K562 (cell line): ENCODE measurements around the gene TSHZ1. TPM values are rescaled to one million over a fixed set of nuclear protein-coding genes. Genes with fewer than 3 reads are reported as not detected.

Experiments
- HCFC1 ChIP-seq: IDR thresholded peaks from 2 replicates; pipeline ENCODE4 v1.6.1; 2012; ENCODE audit warnings: low read depth, low read length, improper control_type of control experiment
- L3MBTL2 ChIP-seq: fragments of 450-650 bp; IDR thresholded peaks from 2 replicates; pipeline ENCODE4 v1.6.1; 2016; ENCODE audit warnings: mild to moderate bottlenecking, moderate library complexity
- NFIC ChIP-seq: fragments of 450-650 bp; IDR thresholded peaks from 2 replicates; pipeline ENCODE4 v1.6.1; 2017; ENCODE audit warnings: mild to moderate bottlenecking, inconsistent platforms
- POLR2AphosphoS5 ChIP-seq: IDR thresholded peaks from 2 replicates; pipeline ENCODE4 v1.6.1; 2011; ENCODE audit warnings: mild to moderate bottlenecking, low read depth, low read length, moderate library complexity; ENCODE audit not compliant: control insufficient read depth, insufficient read depth
- RUNX1 ChIP-seq: sonication (generic); IDR thresholded peaks from 2 replicates; pipeline ENCODE4 v1.6.1; 2016; ENCODE audit warnings: antibody characterized with exemption, low read depth
- SUPT5H ChIP-seq: fragments of 450-650 bp; IDR thresholded peaks from 2 replicates; pipeline ENCODE4 v1.6.1; 2016
- THRAP3 ChIP-seq: fragments of 450-650 bp; IDR thresholded peaks from 2 replicates; pipeline ENCODE4 v1.6.1; 2016; ENCODE audit warnings: mild to moderate bottlenecking, inconsistent platforms, borderline replicate concordance
- ZNF830 ChIP-seq: fragments of 250-450 bp; sonication (Bioruptor Pico); IDR thresholded peaks from 2 replicates; pipeline ENCODE4 v1.5.0; 2021; ENCODE audit warnings: mild to moderate bottlenecking
- polyA plus RNA-seq, 8 experiments: library from polyadenylated mRNA; depleted of rRNA in 4 of 8; stranded (reverse) in 5 of 8; unstranded in 3 of 8; fragments of >200 nt; fragmentation: Nextera tagmentation in 2 of 8; fragmentation: Illumina TruSeq in 1 of 8; extraction: Ambion mirVana in 2 of 8; extraction: Trizol in 1 of 8; gene quantifications; 2 replicates each; pipeline versions ENCODE4 v1.2.1 to v1.2.3, GENCODE V29; 2011 to 2014; ENCODE audit warnings: inconsistent platforms in 1 of 8, missing spikeins in 1 of 8
- total RNA-seq, 7 experiments: library from RNA; depleted of rRNA in 6 of 7; stranded (reverse); fragments of >200 nt in 6 of 7; fragmentation: Illumina TruSeq in 2 of 7; extraction: Trizol in 2 of 7; gene quantifications; 2 replicates each; pipeline versions ENCODE4 v1.2.1 to v1.2.3, GENCODE V29; 2011 to 2021; ENCODE audit warnings: low replicate concordance in 1 of 7
- TF ChIP-seq, protein P1 (sequence below): fragments of 450-650 bp; IDR thresholded peaks from 2 replicates; pipeline ENCODE4 v1.6.1; 2016; ENCODE audit warnings: low read depth
- TF ChIP-seq, protein P2 (sequence below): fragments of 450-650 bp; formaldehyde crosslinking; conservative IDR thresholded peaks from 2 replicates; pipeline ENCODE4 v1.4.0; 2022; ENCODE audit warnings: mild to moderate bottlenecking, missing genetic modification characterization

TSHZ1 gene
- total and polyA plus RNA-seq, 9 of the 15 experiments (the other 6 are each of a cell fraction or from before 2014, with no cell fraction given): 1.1 to 7.2 (median 2.7) TPM

DNA sequence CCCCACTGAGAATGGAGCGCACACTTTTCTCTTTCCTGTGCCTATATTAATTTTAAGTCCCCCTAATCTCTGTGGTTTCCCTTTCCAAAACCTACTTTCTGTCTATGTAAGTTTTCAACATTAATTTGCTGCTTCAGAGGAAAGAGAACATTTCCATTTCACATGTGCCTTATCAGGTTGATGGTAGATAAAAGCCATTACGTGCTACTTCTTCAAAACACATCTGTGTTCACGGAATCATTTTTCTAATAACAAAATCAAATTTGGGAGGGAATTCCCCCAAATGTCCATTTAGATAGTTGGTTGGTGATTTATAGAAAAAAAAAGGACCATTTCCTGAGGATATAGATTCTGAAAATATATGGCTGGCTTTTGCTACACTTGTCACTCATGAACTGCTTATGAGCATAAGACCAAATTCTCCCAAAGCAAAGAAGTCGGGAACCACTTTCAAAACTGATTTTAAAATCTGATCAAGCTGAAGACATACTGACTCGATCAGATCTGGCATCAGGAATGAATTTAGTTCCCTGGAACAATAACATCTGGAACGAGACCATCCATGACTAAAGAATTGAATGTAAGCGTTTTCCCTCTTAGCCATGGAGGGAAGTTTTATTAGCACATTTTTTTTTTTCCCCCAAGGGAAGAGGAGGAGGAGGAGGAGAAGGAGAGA, 9.9 kb upstream of the TSHZ1 start (continued):
- TF ChIP-seq, protein P1, sequence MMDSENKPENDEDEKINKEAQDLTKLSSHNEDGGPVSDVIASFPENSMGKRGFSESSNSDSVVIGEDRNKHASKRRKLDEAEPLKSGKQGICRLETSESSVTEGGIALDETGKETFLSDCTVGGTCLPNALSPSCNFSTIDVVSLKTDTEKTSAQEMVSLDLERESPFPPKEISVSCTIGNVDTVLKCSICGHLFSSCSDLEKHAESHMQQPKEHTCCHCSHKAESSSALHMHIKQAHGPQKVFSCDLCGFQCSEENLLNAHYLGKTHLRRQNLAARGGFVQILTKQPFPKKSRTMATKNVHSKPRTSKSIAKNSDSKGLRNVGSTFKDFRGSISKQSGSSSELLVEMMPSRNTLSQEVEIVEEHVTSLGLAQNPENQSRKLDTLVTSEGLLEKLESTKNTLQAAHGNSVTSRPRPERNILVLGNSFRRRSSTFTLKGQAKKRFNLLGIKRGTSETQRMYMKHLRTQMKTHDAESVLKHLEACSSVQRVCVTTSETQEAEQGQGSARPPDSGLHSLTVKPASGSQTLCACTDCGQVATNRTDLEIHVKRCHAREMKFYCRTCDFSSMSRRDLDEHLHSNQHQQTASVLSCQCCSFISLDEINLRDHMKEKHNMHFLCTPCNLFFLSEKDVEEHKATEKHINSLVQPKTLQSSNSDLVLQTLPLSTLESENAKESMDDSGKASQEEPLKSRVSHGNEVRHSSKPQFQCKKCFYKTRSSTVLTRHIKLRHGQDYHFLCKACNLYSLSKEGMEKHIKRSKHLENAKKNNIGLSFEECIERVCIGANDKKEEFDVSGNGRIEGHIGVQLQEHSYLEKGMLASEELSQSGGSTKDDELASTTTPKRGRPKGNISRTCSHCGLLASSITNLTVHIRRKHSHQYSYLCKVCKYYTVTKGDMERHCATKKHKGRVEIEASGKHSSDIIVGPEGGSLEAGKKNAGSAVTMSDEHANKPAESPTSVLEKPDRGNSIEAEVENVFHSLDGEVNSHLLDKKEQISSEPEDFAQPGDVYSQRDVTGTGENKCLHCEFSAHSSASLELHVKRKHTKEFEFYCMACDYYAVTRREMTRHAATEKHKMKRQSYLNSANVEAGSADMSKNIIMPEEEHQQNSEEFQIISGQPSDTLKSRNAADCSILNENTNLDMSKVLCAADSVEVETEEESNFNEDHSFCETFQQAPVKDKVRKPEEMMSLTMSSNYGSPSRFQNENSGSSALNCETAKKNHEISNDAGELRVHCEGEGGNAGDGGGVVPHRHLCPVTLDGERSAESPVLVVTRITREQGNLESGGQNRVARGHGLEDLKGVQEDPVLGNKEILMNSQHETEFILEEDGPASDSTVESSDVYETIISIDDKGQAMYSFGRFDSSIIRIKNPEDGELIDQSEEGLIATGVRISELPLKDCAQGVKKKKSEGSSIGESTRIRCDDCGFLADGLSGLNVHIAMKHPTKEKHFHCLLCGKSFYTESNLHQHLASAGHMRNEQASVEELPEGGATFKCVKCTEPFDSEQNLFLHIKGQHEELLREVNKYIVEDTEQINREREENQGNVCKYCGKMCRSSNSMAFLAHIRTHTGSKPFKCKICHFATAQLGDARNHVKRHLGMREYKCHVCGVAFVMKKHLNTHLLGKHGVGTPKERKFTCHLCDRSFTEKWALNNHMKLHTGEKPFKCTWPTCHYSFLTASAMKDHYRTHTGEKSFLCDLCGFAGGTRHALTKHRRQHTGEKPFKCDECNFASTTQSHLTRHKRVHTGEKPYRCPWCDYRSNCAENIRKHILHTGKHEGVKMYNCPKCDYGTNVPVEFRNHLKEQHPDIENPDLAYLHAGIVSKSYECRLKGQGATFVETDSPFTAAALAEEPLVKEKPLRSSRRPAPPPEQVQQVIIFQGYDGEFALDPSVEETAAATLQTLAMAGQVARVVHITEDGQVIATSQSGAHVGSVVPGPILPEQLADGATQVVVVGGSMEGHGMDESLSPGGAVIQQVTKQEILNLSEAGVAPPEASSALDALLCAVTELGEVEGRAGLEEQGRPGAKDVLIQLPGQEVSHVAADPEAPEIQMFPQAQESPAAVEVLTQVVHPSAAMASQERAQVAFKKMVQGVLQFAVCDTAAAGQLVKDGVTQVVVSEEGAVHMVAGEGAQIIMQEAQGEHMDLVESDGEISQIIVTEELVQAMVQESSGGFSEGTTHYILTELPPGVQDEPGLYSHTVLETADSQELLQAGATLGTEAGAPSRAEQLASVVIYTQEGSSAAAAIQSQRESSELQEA: no peak
- TF ChIP-seq ZNF830: no peak
- no peak for TF ChIP-seq L3MBTL2
- no peak for TF ChIP-seq SUPT5H
- TF ChIP-seq NFIC: no peak
- TF ChIP-seq POLR2AphosphoS5: no peak
- TF ChIP-seq, protein P2, sequence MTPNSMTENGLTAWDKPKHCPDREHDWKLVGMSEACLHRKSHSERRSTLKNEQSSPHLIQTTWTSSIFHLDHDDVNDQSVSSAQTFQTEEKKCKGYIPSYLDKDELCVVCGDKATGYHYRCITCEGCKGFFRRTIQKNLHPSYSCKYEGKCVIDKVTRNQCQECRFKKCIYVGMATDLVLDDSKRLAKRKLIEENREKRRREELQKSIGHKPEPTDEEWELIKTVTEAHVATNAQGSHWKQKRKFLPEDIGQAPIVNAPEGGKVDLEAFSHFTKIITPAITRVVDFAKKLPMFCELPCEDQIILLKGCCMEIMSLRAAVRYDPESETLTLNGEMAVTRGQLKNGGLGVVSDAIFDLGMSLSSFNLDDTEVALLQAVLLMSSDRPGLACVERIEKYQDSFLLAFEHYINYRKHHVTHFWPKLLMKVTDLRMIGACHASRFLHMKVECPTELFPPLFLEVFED (CRISPR knock-in tag): no peak
- TF ChIP-seq THRAP3: no peak
- no peak for TF ChIP-seq RUNX1
- no peak for TF ChIP-seq HCFC1
- TF ChIP-seq, all 486 proteins: peak for 0
